ENCODE results near the gene ZMYM2. TPM values are rescaled to one million over a fixed set of nuclear protein-coding genes. Genes with fewer than 3 reads are reported as not detected.

ZMYM2 gene
- total RNA-seq, 1 experiment from 2014 or later = 159 TPM

DNA sequence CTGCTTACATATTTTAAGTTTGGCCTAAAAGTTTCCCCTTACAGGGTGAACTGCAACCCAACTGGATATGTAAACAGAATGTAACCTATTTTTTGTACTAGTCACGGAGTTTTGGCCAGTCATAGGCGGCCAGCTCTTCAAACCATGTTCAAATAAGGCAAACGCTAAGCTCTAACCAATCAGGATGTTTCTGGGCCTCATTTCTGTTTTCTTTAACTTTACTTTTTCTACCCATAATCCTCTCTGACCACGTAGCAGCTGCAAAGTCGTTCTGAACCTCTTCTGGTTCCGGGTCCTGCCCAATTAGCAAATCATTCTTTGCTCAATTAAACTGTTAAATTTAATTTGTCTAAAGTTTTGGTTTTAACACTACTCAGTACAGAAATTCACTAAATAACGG is 8.2 kb upstream of the ZMYM2 start:
- POLR2A ChIA-PET = no interaction called here
- DNase-seq (ENCODE audit: low spot score) = no peak
- Mint-ChIP-seq H3K27ac (no peak overlapping the region), H3K9me3 (no peaks in the 10 kb centered on the region), H3K4me1 (no peaks in the 10 kb centered on the region), H3K4me3 (no peak overlapping the region), H3K36me3 (no peaks in the 10 kb centered on the region), H3K27me3 (ENCODE audit: low read depth) (0 out of 2 replicates have a peak, but pooled peaks cover 3% of the 10 kb centered on the region)
- TF ChIP-seq ATF1 (CRISPR knock-in tag; IDR thresholded peaks at IDR 0.05) = no peak
- TF ChIP-seq, protein P1, sequence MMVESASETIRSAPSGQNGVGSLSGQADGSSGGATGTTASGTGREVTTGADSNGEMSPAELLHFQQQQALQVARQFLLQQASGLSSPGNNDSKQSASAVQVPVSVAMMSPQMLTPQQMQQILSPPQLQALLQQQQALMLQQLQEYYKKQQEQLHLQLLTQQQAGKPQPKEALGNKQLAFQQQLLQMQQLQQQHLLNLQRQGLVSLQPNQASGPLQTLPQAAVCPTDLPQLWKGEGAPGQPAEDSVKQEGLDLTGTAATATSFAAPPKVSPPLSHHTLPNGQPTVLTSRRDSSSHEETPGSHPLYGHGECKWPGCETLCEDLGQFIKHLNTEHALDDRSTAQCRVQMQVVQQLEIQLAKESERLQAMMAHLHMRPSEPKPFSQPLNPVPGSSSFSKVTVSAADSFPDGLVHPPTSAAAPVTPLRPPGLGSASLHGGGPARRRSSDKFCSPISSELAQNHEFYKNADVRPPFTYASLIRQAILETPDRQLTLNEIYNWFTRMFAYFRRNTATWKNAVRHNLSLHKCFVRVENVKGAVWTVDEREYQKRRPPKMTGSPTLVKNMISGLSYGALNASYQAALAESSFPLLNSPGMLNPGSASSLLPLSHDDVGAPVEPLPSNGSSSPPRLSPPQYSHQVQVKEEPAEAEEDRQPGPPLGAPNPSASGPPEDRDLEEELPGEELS (CRISPR knock-in tag; IDR thresholded peaks at IDR 0.05) = no peak
- ATAC-seq = no peak
- CTCF ChIA-PET = interaction anchor here (0.6 to 2.3 kb wide), 3 partner anchors 10 to 37 kb away, joined by 3 to 6 read pairs (median 5); no protein-coding TSS in a partner anchor

DNA sequence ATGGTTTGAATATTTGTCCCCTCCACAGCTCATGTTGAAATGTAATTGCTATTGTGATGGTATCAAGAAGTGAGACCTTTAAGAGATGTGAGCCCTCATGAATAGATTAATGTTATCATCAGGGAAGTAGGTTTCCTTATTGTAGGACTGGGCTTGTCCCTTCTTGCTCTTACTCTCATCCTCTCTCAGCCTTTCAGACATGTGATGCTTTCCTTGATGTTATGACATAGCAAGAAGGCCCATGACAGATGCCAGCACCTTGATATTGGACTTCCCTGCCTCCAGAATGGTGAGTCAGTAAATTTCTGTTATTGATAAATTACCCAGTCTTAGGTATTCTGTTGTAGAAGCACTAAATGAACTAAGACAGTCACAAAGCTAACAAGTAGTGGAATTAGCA is 5.7 kb upstream of the ZMYM2 start:
- Mint-ChIP-seq H3K4me1 (peaks cover 3% of the 10 kb centered on the region; the same call in 1 of the 2 replicates), H3K4me3 (no peak overlapping the region), H3K27me3 (ENCODE audit: low read depth) (no peaks in the 10 kb centered on the region; the same call in 1 of the 2 replicates), H3K36me3 (no peaks in the 10 kb centered on the region), H3K27ac (no peak overlapping the region), H3K9me3 (peaks cover 8% of the 10 kb centered on the region; the same call in 1 of the 2 replicates)
- no peak for TF ChIP-seq FOXP1 (CRISPR knock-in tag; IDR thresholded peaks at IDR 0.05; ENCODE audit: borderline replicate concordance)
- TF ChIP-seq ZNF317 (CRISPR knock-in tag; IDR thresholded peaks at IDR 0.05; ENCODE audit: borderline replicate concordance, low read depth) = no peak
- TF ChIP-seq ZNF671 (CRISPR knock-in tag; IDR thresholded peaks at IDR 0.05) = no peak
- TF ChIP-seq RORB (CRISPR knock-in tag; IDR thresholded peaks at IDR 0.05) = no peak
- TF ChIP-seq, protein P2, sequence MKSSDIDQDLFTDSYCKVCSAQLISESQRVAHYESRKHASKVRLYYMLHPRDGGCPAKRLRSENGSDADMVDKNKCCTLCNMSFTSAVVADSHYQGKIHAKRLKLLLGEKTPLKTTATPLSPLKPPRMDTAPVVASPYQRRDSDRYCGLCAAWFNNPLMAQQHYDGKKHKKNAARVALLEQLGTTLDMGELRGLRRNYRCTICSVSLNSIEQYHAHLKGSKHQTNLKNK (CRISPR knock-in tag; IDR thresholded peaks at IDR 0.05) = no peak
- TF ChIP-seq ZNF396 (CRISPR knock-in tag; IDR thresholded peaks at IDR 0.05; ENCODE audit: borderline replicate concordance) = no peak
- no peak for TF ChIP-seq SMAD4 (CRISPR knock-in tag; IDR thresholded peaks at IDR 0.05)
- no peak for TF ChIP-seq GABPB1 (CRISPR knock-in tag; IDR thresholded peaks at IDR 0.05)
- TF ChIP-seq, protein P3, sequence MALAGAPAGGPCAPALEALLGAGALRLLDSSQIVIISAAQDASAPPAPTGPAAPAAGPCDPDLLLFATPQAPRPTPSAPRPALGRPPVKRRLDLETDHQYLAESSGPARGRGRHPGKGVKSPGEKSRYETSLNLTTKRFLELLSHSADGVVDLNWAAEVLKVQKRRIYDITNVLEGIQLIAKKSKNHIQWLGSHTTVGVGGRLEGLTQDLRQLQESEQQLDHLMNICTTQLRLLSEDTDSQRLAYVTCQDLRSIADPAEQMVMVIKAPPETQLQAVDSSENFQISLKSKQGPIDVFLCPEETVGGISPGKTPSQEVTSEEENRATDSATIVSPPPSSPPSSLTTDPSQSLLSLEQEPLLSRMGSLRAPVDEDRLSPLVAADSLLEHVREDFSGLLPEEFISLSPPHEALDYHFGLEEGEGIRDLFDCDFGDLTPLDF (CRISPR knock-in tag; IDR thresholded peaks at IDR 0.05) = no peak
- TF ChIP-seq ZNF138 (CRISPR knock-in tag; conservative IDR thresholded peaks at IDR 0.05) = no peak
- no peak for TF ChIP-seq CBFB (CRISPR knock-in tag; IDR thresholded peaks at IDR 0.05; ENCODE audit: low read depth)
- TF ChIP-seq EMX1 (CRISPR knock-in tag; IDR thresholded peaks at IDR 0.05) = no peak
- no peak for TF ChIP-seq SP1 (CRISPR knock-in tag; conservative IDR thresholded peaks at IDR 0.05)
- TF ChIP-seq, protein P4, sequence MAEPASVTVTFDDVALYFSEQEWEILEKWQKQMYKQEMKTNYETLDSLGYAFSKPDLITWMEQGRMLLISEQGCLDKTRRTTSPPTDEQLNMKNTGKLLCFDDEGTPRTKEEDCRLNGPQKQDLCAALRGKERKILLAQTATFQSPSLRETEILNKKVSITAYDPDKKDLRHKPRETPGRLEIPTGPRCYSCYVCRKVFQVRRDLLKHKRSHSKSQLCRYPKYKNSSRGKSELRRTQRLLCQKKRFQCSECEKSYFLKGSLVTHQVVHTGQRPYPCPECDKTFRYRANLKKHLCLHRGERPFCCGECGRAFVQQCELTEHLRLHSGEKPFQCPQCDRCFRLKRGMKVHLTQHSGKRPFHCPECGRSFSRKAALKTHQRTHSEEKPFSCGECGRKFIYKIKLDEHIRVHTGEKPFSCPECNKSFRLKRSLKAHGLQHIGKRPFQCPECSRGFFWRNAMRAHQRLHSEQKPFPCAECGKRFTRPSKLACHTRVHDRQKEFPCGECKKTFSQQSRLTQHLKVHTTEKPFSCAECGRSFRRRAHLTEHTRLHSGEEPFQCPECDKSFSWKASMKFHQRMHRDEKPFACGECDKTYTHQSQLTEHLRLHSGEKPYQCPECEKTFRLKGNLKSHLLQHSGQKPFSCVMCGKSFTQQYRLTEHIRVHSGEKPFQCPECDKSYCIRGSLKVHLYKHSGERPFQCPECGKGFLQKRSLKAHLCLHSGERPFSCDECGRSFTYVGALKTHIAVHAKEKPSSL (CRISPR knock-in tag; conservative IDR thresholded peaks at IDR 0.05) = no peak
- ATAC-seq (no peak), DNase-seq (ENCODE audit: low spot score) (no peak)
- ChIA-PET CTCF (no interaction called here), POLR2A (interaction anchor here (0.6 kb wide), 1 partner anchor 117 kb away, joined by 3 read pairs; no protein-coding TSS in a partner anchor)

DNA sequence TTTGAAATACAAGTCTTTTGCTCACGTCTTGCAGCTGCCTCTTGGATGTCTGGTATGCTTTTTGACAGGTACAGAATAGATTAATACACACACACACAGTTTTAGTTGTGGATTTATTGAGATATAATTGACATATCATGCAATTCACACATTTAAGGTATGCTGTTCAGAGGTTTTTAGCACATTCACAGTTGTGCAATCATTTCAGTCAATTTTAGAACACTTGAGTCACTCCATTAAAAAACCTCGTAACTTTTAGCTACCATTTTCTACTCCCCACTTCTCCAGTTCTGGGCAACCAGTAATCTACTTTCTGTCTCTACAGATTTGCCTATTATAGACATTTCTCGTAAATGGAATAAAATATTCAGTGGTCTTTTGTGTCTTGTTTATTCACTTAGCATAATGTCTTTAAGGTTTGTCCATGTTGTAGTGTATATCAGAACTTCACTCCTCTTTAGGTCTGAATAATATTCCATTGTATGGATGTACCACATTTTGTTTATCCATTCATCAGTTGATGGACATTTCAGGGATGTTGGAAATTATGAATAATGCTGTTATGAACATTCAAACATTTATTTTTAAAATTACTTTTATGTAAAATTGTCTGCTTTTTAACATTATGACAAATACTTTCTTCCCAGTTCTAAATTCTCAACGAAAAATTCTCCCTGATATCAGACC is 2.5 kb upstream of the ZMYM2 start:
- peaks cover 8% of the 10 kb centered on the region; the same call in 1 of the 2 replicates for H3K9me3 Mint-ChIP-seq
- no peak overlapping the region for H3K4me3 Mint-ChIP-seq
- no peaks in the 10 kb centered on the region; the same call in 1 of the 2 replicates for H3K27me3 Mint-ChIP-seq (ENCODE audit: low read depth)
- CTCF ChIA-PET = interaction anchor here (0.6 to 1.1 kb wide), 2 partner anchors 55 to 92 kb away, joined by 3 to 6 read pairs; partner anchors contain the start of gene ZMYM5
- POLR2A ChIA-PET = no interaction called here
- H3K27ac Mint-ChIP-seq = no peak overlapping the region
- peaks cover 13% of the 10 kb centered on the region for H3K36me3 Mint-ChIP-seq
- ATAC-seq (no peak), DNase-seq (ENCODE audit: low spot score) (no peak)
- H3K4me1 Mint-ChIP-seq = peaks cover 11% of the 10 kb centered on the region
- TF ChIP-seq, protein P5, sequence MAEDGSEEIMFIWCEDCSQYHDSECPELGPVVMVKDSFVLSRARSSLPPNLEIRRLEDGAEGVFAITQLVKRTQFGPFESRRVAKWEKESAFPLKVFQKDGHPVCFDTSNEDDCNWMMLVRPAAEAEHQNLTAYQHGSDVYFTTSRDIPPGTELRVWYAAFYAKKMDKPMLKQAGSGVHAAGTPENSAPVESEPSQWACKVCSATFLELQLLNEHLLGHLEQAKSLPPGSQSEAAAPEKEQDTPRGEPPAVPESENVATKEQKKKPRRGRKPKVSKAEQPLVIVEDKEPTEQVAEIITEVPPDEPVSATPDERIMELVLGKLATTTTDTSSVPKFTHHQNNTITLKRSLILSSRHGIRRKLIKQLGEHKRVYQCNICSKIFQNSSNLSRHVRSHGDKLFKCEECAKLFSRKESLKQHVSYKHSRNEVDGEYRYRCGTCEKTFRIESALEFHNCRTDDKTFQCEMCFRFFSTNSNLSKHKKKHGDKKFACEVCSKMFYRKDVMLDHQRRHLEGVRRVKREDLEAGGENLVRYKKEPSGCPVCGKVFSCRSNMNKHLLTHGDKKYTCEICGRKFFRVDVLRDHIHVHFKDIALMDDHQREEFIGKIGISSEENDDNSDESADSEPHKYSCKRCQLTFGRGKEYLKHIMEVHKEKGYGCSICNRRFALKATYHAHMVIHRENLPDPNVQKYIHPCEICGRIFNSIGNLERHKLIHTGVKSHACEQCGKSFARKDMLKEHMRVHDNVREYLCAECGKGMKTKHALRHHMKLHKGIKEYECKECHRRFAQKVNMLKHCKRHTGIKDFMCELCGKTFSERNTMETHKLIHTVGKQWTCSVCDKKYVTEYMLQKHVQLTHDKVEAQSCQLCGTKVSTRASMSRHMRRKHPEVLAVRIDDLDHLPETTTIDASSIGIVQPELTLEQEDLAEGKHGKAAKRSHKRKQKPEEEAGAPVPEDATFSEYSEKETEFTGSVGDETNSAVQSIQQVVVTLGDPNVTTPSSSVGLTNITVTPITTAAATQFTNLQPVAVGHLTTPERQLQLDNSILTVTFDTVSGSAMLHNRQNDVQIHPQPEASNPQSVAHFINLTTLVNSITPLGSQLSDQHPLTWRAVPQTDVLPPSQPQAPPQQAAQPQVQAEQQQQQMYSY (CRISPR knock-in tag; IDR thresholded peaks at IDR 0.05) = no peak
- TF ChIP-seq, protein P6, sequence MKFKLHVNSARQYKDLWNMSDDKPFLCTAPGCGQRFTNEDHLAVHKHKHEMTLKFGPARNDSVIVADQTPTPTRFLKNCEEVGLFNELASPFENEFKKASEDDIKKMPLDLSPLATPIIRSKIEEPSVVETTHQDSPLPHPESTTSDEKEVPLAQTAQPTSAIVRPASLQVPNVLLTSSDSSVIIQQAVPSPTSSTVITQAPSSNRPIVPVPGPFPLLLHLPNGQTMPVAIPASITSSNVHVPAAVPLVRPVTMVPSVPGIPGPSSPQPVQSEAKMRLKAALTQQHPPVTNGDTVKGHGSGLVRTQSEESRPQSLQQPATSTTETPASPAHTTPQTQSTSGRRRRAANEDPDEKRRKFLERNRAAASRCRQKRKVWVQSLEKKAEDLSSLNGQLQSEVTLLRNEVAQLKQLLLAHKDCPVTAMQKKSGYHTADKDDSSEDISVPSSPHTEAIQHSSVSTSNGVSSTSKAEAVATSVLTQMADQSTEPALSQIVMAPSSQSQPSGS (CRISPR knock-in tag; IDR thresholded peaks at IDR 0.05; ENCODE audit: borderline replicate concordance, low read depth) = no peak
- TF ChIP-seq SMAD3 (CRISPR knock-in tag; IDR thresholded peaks at IDR 0.05; ENCODE audit: borderline replicate concordance) = no peak
